Endothelial cell of umbilical vein (primary cell): Measurements from ENCODE around the gene FSTL1.

Experiments used
- EZH2 ChIP-seq: IDR thresholded peaks from 2 replicates; pipeline ENCODE4 v1.6.1; 2012; ENCODE audit warnings: borderline replicate concordance, low read depth, mild to moderate bottlenecking, moderate library complexity, low read length, inconsistent platforms; ENCODE audit not compliant: severe bottlenecking
- FOS ChIP-seq: IDR thresholded peaks from 2 replicates; pipeline ENCODE4 v1.6.1; 2011; ENCODE audit warnings: mild to moderate bottlenecking, low read length, moderate library complexity, borderline replicate concordance; ENCODE audit not compliant: insufficient read depth
- GATA2 ChIP-seq: IDR thresholded peaks from 2 replicates; pipeline ENCODE4 v1.7.0; 2011; ENCODE audit warnings: low read depth, mild to moderate bottlenecking, moderate library complexity, mixed read lengths, low read length; ENCODE audit not compliant: insufficient read length, insufficient read depth
- JUN ChIP-seq: IDR thresholded peaks from 2 replicates; pipeline ENCODE4 v1.6.1; 2011; ENCODE audit warnings: borderline replicate concordance, low read depth; ENCODE audit not compliant: insufficient read length, insufficient read depth
- MYC ChIP-seq: IDR thresholded peaks from one replicate; pipeline ENCODE4 v1.6.1; 2011; ENCODE audit warnings: mild to moderate bottlenecking, low read depth, low read length
- POLR2A ChIP-seq: IDR thresholded peaks from 2 replicates; pipeline ENCODE4 v1.6.1; 2012; ENCODE audit warnings: low read depth, mild to moderate bottlenecking, control low read depth, low read length
- POLR2AphosphoS5 ChIP-seq: IDR thresholded peaks from 2 replicates; pipeline ENCODE4 v1.6.1; 2012; ENCODE audit warnings: low read depth, mild to moderate bottlenecking, control low read depth, low read length, moderate library complexity; ENCODE audit not compliant: insufficient read depth
- TF ChIP-seq, protein P1 (sequence below): IDR thresholded peaks from 2 replicates; pipeline ENCODE4 v1.6.1; 2011; ENCODE audit not compliant: insufficient read depth, insufficient read length
- TF ChIP-seq, protein P2 (sequence below), 2 donors: IDR thresholded peaks; 1 replicate in 1 of 2; 2 replicates in 1 of 2; pipeline ENCODE4 v1.5.1; 2011; ENCODE audit warnings: low read length in 2 of 2, mild to moderate bottlenecking in 2 of 2, moderate library complexity in 2 of 2, control low read depth in 1 of 2, inconsistent platforms in 1 of 2, low read depth in 1 of 2; ENCODE audit not compliant: insufficient read depth in 1 of 2; ENCODE audit errors: extremely low read depth in 1 of 2

DNA sequence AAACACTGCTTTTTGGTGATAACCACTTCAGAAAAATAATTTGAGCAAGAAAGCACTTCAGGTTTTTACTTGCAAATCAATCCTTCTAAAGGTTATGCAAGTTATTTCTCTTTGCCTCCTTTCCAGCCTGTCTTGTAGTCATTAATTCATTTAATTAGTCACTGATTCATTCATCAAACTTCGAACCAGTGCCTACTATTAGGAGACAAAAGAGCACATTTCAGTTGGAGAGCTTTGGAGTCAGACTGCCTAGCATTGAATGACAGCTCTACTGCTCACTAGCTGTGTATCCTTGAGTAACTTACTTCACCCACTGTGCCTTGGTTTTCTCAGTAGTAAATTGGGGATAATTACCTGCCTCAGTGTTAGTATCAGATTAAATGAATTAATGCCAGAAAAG, 86.7 kb downstream of the FSTL1 start:
- TF ChIP-seq, protein P1, sequence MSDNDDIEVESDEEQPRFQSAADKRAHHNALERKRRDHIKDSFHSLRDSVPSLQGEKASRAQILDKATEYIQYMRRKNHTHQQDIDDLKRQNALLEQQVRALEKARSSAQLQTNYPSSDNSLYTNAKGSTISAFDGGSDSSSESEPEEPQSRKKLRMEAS: no peak
- no peak for TF ChIP-seq JUN
- TF ChIP-seq, protein P2, sequence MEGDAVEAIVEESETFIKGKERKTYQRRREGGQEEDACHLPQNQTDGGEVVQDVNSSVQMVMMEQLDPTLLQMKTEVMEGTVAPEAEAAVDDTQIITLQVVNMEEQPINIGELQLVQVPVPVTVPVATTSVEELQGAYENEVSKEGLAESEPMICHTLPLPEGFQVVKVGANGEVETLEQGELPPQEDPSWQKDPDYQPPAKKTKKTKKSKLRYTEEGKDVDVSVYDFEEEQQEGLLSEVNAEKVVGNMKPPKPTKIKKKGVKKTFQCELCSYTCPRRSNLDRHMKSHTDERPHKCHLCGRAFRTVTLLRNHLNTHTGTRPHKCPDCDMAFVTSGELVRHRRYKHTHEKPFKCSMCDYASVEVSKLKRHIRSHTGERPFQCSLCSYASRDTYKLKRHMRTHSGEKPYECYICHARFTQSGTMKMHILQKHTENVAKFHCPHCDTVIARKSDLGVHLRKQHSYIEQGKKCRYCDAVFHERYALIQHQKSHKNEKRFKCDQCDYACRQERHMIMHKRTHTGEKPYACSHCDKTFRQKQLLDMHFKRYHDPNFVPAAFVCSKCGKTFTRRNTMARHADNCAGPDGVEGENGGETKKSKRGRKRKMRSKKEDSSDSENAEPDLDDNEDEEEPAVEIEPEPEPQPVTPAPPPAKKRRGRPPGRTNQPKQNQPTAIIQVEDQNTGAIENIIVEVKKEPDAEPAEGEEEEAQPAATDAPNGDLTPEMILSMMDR (IDR thresholded peaks at IDR 0.05; ENCODE audit: extremely low read depth in 1 of 2, insufficient read depth in 1 of 2, low read depth in 1 of 2, low read length in 2 of 2): no peak
- TF ChIP-seq POLR2AphosphoS5: no peak
- no peak for TF ChIP-seq EZH2
- TF ChIP-seq POLR2A: no peak
- TF ChIP-seq FOS: no peak
- no peak for TF ChIP-seq MYC
- no peak for TF ChIP-seq GATA2
